ENCODE data around the gene GMDS. TPM values are rescaled to one million over a fixed set of nuclear protein-coding genes. Genes with fewer than 3 reads are reported as not detected.

The GMDS gene
- total and polyA plus RNA-seq, 2 of the 13 experiments (the other 11 are each of a cell fraction or from before 2014, with no cell fraction given): 64.4 to 112 TPM

DNA sequence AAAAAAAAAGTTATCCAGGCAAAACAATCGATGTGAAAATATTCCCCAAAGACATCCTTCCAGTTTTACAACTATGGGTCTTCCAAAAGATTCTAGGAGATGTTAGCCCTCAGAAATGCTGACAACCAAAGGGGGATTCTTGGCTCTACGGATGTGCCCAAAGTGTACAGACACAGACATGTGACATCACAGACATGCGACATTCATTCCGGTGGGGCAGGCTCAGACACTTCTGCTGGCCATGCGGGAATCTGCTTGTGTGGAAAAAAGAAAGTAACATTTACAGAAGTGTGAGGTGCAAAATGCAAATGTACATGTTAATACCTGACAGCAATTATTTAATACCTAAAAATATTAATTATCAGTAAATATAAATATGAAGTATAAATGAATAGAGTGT is 367.1 kb downstream of the GMDS start:
- Histone ChIP-seq H3K4me3 (replicated peaks in 1 of 3; ENCODE audit: insufficient read depth in 1 of 3, low read depth in 2 of 3, low read length in 3 of 3) (no peak overlapping the region), H3K4me2 (ENCODE audit: low read depth, low read length) (no peak overlapping the region), H3K27ac (ENCODE audit: extremely low read length, insufficient read depth, low read length) (no peak overlapping the region), H3K27me3 (ENCODE audit: control insufficient read depth in 1 of 2, insufficient read depth in 2 of 2, low read length in 2 of 2) (no peaks in the 10 kb centered on the region), H3K79me2 (ENCODE audit: insufficient read depth, low read length) (no peaks in the 10 kb centered on the region), H3K9ac (ENCODE audit: insufficient read depth, low read depth, low read length) (no peak overlapping the region), H3K4me1 (ENCODE audit: insufficient read depth, low read length) (no peaks in the 10 kb centered on the region), H3K36me3 (replicated peaks in 1 of 2; ENCODE audit: control insufficient read depth in 1 of 2, insufficient read depth in 2 of 2, low read length in 2 of 2) (peaks cover 0 to 4% of the 10 kb centered on the region in 2 experiments; a peak in 3 of 5 replicates), H3K9me3 (ENCODE audit: low read length) (no peaks in the 10 kb centered on the region), H2AFZ (ENCODE audit: low read length) (no peak overlapping the region), H4K20me1 (ENCODE audit: insufficient read depth, low read length) (no peaks in the 10 kb centered on the region)
- BruUV-seq (replicated peaks): no TSS peak
- POLR2A ChIA-PET: no interaction called here
- in situ Hi-C loops (cut with HindIII; ENCODE audit: extremely low pct_ligation_motif_present, low pct_unique_long_range_greater_than_20kb) (no loop called here), intact Hi-C loops (cut with micrococcal nuclease; ENCODE audit: unreplicated experiment) (no loop called here)
- whole genome bisulfite sequencing (ENCODE audit: low lambda C conversion rate): 98% methylated on average over 5 of the region's 5 CpGs
- CTCF ChIA-PET (ENCODE audit: low intra/inter-chr PET ratio, low total read pairs): no interaction called here
- no peak for TF ChIP-seq ZNF556 (CRISPR knock-in tag; IDR thresholded peaks at IDR 0.05; ENCODE audit: borderline replicate concordance)
- TF ChIP-seq SP5 (CRISPR knock-in tag; IDR thresholded peaks at IDR 0.05; ENCODE audit: borderline replicate concordance, low read depth): no peak
- TF ChIP-seq ZNF772 (CRISPR knock-in tag; IDR thresholded peaks at IDR 0.05): no peak
- TF ChIP-seq, protein P1, sequence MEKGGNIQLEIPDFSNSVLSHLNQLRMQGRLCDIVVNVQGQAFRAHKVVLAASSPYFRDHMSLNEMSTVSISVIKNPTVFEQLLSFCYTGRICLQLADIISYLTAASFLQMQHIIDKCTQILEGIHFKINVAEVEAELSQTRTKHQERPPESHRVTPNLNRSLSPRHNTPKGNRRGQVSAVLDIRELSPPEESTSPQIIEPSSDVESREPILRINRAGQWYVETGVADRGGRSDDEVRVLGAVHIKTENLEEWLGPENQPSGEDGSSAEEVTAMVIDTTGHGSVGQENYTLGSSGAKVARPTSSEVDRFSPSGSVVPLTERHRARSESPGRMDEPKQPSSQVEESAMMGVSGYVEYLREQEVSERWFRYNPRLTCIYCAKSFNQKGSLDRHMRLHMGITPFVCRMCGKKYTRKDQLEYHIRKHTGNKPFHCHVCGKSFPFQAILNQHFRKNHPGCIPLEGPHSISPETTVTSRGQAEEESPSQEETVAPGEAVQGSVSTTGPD (CRISPR knock-in tag; IDR thresholded peaks at IDR 0.05): no peak
- FAIRE-seq (no peak), ATAC-seq (no peak), DNase-seq (ENCODE audit: low spot score) (no peak)

- H3K4me3 ChIP-seq (replicated peaks in 1 of 3; ENCODE audit: insufficient read depth in 1 of 3, low read depth in 2 of 3, low read length in 3 of 3): no peak overlapping the region
- H2AFZ ChIP-seq (ENCODE audit: low read length): no peak overlapping the region
- H3K27me3 ChIP-seq (ENCODE audit: control insufficient read depth in 1 of 2, insufficient read depth in 2 of 2, low read length in 2 of 2): no peaks in the 10 kb centered on the region
- no peaks in the 10 kb centered on the region for H3K79me2 ChIP-seq (ENCODE audit: insufficient read depth, low read length)
- CTCF ChIA-PET (ENCODE audit: low intra/inter-chr PET ratio, low total read pairs): no interaction called here
- H3K4me2 ChIP-seq (ENCODE audit: low read depth, low read length): no peak overlapping the region
- TF ChIP-seq PLRG1 (conservative IDR thresholded peaks at IDR 0.05) (no peak), ZBTB43 (CRISPR knock-in tag; conservative IDR thresholded peaks at IDR 0.05) (no peak), CAMTA2 (CRISPR knock-in tag; IDR thresholded peaks at IDR 0.05; ENCODE audit: borderline replicate concordance) (no peak), NFKBIZ (CRISPR knock-in tag; IDR thresholded peaks at IDR 0.05) (no peak), SOX13 (IDR thresholded peaks at IDR 0.05) (no peak), SOX13 (CRISPR knock-in tag; conservative IDR thresholded peaks at IDR 0.05 in 1 of 2, IDR thresholded peaks at IDR 0.05 in 1 of 2) (no peak), ZNF317 (CRISPR knock-in tag; IDR thresholded peaks at IDR 0.05) (no peak), LCORL (IDR thresholded peaks at IDR 0.05) (no peak), LCORL (CRISPR knock-in tag; IDR thresholded peaks at IDR 0.05) (no peak)
- peaks cover 0 to 8% of the 10 kb centered on the region in 2 experiments; a peak in 4 of 5 replicates for H3K36me3 ChIP-seq (replicated peaks in 1 of 2; ENCODE audit: control insufficient read depth in 1 of 2, insufficient read depth in 2 of 2, low read length in 2 of 2)
- no peak for FAIRE-seq
- 89% methylated on average over 11 of the region's 11 CpGs for whole genome bisulfite sequencing (ENCODE audit: low lambda C conversion rate)
- no peaks in the 10 kb centered on the region for H3K9me3 ChIP-seq (ENCODE audit: low read length)
- POLR2A ChIA-PET: no interaction called here
- DNase-seq (ENCODE audit: low spot score): no peak
- H3K9ac ChIP-seq (ENCODE audit: insufficient read depth, low read depth, low read length): no peak overlapping the region
- intact Hi-C loops (cut with micrococcal nuclease; ENCODE audit: unreplicated experiment): no loop called here
- no peak for ATAC-seq
- no peak overlapping the region for H3K27ac ChIP-seq (ENCODE audit: extremely low read length, insufficient read depth, low read length)
- in situ Hi-C loops (cut with HindIII; ENCODE audit: extremely low pct_ligation_motif_present, low pct_unique_long_range_greater_than_20kb): no loop called here
- no TSS peak for BruUV-seq (replicated peaks)
- H3K4me1 ChIP-seq (ENCODE audit: insufficient read depth, low read length): no peaks in the 10 kb centered on the region
- no peaks in the 10 kb centered on the region for H4K20me1 ChIP-seq (ENCODE audit: insufficient read depth, low read length)
These were observed 371.6 kb downstream of the GMDS start for GRCh38 chr6:1873781-1874180.
